GM21367 (cell line): ENCODE data around the gene ALDH7A1.
"Not testable (repeated sequence)": the region's sequence is repeated elsewhere in the genome, so short reads cannot be mapped to it uniquely, and the experiment has no call there.

Experiments
- ATAC-seq: cut with Tn5 transposase; IDR thresholded peaks from one replicate; pipeline ENCODE4 v1.9.1; 2021; ENCODE audit not compliant: unreplicated experiment

The ALDH7A1 gene

GRCh38 chr5:126595486-126596083 lies 566 bp upstream of the ALDH7A1 start:
- ATAC-seq: no peak

GRCh38 chr5:126591549-126591948 lies 3.5 kb downstream of the ALDH7A1 start:
- ATAC-seq: no peak

- no peak for ATAC-seq
Observed at GRCh38 chr5:126589536-126590297, 5.3 kb downstream of the ALDH7A1 start.

GRCh38 chr5:126587551-126588390 lies 7.2 kb downstream of the ALDH7A1 start:
- ATAC-seq: no peak

GRCh38 chr5:126583761-126584160 lies 11.3 kb downstream of the ALDH7A1 start:
- ATAC-seq: no peak

GRCh38 chr5:126579716-126580115 lies 15.3 kb downstream of the ALDH7A1 start:
- no peak for ATAC-seq

GRCh38 chr5:126577415-126577814 lies 17.6 kb downstream of the ALDH7A1 start:
- no peak for ATAC-seq

- no peak for ATAC-seq
Observed at GRCh38 chr5:126576974-126577373, 18.0 kb downstream of the ALDH7A1 start.

- ATAC-seq: no peak
Observed at GRCh38 chr5:126575644-126576043, 19.4 kb downstream of the ALDH7A1 start.

- no peak for ATAC-seq
Observed at GRCh38 chr5:126568206-126568755, 26.7 kb downstream of the ALDH7A1 start.

GRCh38 chr5:126562823-126563222 lies 32.2 kb downstream of the ALDH7A1 start:
- ATAC-seq: peak; percentile 72

- ATAC-seq: no peak
Observed at GRCh38 chr5:126561908-126562307, 33.1 kb downstream of the ALDH7A1 start.

- not testable (repeated sequence) for ATAC-seq
Observed at GRCh38 chr5:126555101-126555500, 39.9 kb downstream of the ALDH7A1 start.

- no peak for ATAC-seq
Observed at GRCh38 chr5:126552614-126553013, 42.4 kb downstream of the ALDH7A1 start.

- ATAC-seq: peak; percentile 65
Observed at GRCh38 chr5:126544087-126544740, 50.8 kb downstream of the ALDH7A1 start.

- no peak for ATAC-seq
Observed at GRCh38 chr5:126543660-126544059, 51.4 kb downstream of the ALDH7A1 start.

- no peak for ATAC-seq
Observed at GRCh38 chr5:126543009-126543408, 52.0 kb downstream of the ALDH7A1 start.

- no peak for ATAC-seq
Observed at GRCh38 chr5:126542441-126542840, 52.6 kb downstream of the ALDH7A1 start.

- ATAC-seq: no peak
Observed at GRCh38 chr5:126540631-126541030, 54.4 kb downstream of the ALDH7A1 start.

- ATAC-seq: no peak
Observed at GRCh38 chr5:126538579-126538978, 56.4 kb downstream of the ALDH7A1 start.

GRCh38 chr5:126536874-126537273 lies 58.1 kb downstream of the ALDH7A1 start:
- no peak for ATAC-seq
